ENCODE data around the gene CTSZ.
"Not testable (repeated sequence)": the region's sequence is repeated elsewhere in the genome, so short reads cannot be mapped to it uniquely, and the experiment has no call there.

The CTSZ gene

DNA sequence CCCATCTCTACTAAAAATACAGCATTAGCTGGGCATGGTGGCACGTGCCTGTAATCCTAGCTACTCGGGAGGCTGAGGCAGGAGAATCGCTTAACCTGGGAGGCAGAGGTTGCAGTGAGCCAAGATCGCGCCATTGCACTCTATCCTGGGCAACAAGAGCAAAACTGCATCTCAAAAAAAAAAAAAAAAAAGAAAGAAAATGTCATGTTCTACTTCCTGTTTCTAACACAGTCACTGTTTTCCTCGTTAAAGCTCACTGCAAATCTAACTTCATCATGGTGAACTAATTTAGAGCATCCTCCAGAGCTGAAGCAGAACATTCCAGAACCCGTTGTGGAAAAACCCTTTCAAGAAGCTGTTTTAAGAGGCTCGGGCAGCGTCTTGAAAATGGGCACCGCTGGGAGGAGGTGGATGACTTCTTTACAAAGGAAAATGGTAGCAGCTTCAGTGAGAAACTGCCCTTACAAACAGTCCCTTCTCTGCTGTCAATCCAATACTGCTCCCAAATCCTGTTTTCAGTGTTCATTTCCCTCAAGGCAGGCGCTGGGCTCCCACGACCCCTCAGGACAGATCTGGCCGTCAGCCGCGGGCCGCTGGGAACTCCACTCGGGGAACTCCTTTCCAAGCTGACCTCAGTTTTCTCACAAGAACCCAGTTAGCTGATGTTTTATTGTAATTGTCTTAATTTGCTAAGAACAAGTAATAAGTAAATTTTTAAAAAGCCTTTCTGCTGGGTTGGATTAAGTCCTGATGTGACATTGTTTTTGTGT lies 12.5 kb downstream of the CTSZ start:
- DNase-seq, result no peak

DNA sequence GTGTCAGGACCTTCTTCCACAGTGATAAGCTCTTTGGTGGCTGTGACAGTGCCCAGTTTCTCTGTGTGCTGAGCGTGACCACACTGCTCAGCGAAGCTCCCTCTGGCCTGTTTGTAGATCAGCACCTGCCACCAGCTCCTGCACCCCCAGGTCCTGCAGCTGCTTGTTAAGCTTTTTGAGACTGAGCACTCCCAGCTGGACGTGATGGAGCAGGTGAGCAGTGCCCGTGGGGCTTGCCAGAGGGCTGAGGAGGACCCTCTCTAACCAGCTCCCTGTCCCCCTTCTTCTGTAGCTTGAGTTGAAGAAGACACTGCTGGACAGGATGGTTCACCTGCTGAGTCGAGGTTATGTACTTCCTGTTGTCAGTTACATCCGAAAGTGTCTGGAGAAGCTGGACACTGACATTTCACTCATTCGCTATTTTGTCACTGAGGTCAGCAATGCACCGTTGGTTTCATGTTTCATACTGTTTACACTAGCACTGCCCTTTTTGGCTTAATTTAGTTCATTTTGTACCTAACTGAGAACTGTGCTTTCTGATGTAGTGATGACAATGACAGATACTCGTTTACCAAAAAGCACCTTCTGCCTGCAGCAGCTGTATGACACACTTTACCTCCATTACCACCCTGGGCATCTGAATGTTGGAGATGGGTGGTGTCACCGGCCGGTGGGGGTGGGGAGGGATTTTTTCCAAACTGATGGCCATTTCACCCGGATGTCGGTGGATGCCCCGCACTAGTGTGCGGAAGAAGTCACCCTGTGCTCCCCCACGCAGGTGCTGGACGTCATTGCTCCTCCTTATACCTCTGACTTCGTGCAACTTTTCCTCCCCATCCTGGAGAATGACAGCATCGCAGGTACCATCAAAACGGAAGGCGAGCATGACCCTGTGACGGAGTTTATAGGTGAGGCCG lies 13.5 kb downstream of the CTSZ start:
- DNase-seq, result no peak

DNA sequence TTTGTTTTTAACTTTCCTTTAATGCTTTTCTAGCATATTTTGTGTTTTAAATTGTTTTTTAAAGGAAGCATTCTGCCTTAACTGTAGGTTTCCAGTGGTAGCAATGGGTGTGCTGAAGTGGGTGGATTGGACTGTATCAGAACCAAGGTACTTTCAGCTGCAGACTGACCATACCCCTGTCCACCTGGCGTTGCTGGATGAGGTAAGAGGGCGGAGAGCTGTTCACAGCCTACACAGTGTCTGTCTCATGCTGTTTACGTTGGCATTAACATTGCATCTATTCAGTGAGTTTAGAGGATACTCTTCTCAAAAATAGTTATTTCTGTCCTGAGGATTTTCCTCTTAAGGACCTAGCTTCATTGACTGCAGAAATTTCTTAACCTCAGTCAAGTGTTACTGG lies 14.1 kb downstream of the CTSZ start:
- DNase-seq, result no peak

DNA sequence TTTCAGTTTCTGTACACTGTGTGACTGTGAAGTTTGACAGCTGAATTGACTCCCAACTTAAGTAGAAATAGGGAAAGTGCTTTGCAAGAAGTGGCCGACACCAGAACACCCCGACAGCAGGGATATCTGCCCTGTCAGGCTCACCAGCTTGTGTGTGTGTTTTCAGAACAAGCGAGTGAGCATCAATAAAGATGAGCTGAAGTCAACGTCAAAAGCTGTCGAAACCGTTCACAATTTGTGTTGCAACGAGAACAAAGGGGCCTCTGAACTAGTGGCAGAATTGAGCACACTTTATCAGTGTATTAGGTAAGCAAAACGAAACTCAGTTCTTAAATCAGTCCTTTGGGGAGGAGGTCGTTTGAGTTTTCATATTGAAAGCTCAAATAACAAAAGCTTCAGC lies 15.3 kb downstream of the CTSZ start:
- no peak for DNase-seq

DNA sequence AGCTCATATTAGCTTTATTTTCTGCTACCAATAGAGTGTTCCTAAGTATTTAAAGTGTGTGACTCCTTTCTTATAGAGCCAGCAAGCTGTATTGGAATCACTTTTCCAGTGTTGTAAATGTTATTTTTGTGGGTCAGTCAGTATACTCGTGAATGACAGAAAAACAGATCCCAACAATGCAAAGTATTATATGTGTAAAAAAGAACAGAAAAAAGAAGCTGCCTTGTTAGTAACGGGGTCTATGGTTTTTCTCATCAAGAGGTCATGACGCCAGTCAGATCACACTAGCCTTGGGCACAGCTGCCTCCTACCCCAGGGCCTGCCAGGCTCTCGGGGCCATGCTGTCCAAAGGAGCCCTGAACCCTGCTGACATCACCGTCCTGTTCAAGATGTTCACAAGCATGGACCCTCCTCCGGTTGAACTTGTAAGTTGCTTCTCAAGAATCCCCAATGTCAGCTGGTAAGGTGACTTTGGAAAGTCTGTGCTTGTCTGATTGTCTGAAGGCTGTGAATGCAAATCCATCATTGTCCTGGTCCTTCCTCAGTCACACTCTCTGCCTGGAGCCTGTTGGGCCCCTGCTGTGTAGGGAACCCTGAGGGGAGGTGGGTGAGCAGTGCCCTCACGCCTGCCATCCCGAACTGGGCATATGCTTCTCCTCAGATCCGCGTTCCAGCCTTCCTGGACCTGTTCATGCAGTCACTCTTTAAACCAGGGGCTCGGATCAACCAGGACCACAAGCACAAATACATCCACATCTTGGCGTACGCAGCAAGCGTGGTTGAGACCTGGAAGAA lies 16.2 kb downstream of the CTSZ start:
- no peak for DNase-seq

DNA sequence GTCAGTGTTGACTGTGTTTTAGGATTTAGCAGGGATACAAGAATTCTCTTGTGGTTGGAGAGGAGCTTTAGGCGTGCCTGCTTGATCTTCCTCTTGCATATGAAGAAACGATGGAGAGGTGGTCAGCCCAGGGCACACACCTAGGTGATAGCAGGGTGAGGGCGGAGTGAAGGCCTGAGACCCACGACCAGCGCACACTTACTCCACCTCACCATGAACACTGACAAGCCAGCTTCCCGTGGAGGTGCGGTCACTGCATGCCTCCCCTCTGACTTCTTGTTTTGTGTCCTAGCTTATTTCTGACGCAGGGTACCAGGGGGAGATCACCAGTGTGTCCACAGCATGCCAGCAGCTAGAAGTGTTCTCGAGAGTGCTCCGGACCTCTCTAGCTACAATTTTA lies 17.9 kb downstream of the CTSZ start:
- no peak for DNase-seq

DNA sequence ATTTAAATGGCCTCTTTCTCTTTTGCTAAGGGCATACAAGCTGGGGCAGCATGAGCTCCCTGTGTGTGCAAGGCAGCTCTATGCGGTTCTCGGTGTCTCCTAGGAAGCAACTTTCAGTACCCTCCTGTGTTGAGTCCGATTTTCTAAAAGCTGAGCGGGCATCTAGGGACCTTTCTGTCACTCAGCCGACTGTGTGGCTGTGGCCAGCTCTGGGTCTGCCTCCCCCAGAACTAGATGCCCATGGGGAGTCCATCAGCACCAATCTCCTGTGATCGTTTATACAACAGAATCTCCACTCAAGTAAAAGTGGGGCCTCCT lies 18.5 kb downstream of the CTSZ start:
- no peak for DNase-seq

DNA sequence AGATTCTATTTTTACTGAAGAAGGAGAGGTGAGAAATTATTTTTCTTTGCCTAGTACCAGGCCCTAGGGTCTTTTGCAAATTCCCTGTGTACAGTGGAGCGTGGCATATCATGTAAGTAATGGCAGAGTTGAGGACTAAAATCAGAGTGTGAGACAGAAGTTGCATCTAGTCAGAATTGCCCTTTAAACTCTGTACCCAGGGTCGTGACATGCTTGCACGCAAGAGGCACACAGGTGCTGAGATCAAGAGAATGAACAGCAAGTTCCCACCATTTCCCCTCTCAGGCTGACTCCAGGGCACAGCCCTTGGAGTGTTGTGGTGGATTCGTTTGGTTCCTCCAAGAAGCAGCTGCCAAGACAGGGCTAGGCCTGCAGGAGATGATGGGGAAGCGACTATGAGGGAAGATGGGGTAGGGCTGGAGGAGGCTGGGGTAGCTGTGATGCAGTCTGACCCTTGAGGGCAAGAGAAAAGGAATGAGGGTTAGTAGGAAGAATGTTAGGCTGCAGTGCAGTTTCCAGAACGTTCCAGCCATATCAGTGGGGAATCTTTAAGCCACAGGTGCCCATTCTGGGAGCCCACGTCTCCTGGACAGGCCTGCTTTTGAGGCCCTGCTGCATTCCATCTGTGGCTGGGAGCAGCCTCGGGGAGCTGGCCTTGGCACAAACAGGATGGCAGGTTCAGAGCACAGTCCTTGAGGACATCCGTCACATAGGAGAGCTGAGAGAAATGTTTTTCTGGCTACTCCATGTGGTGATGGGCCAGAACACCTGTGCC lies 19.1 kb downstream of the CTSZ start:
- DNase-seq, result no peak

DNA sequence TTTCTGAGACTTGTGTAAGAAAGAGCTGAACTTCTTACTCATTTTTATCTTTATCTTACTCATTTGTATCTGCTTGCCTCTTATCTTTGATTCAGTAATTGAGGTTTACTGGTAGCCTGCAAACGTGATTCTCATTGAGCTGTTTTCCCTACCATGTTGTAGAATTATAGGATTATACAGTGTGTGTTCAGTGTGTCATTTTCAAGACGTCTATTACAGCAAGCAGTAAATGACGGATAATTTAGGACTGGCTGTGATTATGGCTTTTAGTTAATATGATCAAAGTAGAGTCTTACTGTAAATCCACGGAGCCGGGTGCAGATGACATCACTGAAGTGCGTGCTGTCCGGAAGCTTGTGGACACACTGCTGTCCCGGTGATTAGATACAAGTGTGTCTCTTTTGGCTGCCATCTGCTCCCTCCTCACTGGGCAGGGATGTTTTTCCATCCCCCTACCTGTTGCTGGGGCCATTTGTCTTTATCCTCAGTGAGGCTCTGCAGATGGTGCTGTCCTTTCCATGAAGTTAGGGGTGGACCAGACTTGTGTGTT lies 20.0 kb downstream of the CTSZ start:
- no peak for DNase-seq

DNA sequence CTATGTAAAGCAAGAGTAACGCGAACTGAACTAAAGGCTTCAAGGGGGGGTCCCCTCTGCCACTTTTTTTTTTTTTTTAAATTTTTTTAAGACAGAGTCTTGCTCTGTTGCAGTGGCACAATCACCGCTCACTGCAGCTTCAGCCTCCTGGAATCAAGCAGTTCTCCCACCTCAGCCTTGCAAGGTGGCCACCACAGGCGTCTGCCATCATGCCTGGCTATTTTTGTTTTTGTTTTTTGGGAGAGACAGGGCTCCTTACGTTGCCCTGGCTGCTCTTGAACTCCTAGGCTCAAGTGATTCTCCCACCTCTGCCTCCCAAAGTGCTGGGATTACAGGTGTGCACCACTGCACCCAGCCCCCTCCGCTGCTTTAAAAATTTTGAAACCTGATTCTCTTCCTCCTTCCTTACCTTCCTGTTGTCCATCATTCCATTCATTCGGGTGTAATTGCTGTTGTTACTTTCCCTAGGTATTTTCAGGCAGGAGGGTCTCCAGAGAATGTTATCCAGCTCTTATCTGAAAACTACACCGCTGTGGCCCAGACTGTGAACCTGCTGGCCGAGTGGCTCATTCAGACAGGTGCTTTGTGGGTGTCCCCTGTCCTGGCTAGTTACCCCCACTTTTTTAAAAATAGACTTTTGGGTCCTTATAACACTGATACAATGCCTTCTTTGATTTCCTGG lies 20.6 kb downstream of the CTSZ start:
- DNase-seq, result no peak

DNA sequence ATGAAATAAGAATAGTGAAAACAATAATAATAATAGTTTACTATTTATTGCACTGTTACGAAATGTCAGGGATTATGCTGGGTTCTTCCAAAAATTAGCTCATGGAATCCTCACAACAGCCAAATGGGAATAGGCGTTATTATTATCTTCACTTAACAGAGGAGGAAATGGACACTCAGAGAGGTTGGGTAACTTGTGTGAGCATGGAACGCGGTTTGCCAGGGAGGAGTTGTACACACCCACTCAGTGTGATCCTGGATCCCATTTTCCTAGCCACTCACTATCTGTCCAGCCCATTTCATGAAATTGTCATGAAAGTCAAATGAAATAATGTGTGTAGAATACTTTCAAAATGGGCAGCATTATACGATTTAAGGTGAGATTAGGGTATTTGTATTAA lies 21.4 kb downstream of the CTSZ start:
- no peak for DNase-seq

DNA sequence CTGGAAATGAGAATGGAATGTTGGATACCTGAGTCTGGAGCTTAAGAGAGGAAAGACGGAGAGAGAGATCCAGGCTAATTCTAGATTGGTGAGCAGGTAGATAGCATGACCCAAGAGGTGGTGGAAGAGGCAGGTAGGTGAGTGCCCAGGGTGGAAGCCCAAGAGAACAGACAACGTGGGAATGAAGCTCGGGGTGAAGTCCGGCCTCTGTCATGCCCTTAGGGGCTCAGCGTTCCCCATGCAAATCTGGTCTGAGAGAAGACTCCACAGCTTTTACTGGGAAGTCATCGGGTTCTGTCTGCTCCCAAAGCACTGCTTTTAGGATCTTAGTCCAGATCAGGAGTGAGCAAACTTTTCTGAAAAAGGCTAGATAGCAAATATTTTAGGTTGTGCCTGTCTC lies 22.4 kb downstream of the CTSZ start:
- no peak for DNase-seq

DNA sequence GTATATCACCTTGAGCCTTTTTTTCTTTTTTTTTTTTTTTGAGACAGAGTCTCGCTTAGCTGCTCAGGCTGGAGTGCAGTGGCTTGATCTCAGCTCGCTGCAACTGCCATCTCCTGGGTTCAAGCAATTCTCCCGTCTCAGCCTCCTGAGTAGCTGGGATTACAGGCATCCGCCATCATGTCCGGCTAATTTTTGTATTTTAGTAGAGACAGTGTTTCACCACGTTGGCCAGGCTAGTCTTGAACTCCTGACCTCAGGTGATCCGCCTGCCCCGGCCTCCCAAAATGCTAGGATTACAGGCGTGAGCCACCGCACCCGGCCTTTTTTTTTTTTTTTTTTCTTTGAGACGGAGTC lies 24.0 kb downstream of the CTSZ start:
- not testable (repeated sequence) for DNase-seq

DNA sequence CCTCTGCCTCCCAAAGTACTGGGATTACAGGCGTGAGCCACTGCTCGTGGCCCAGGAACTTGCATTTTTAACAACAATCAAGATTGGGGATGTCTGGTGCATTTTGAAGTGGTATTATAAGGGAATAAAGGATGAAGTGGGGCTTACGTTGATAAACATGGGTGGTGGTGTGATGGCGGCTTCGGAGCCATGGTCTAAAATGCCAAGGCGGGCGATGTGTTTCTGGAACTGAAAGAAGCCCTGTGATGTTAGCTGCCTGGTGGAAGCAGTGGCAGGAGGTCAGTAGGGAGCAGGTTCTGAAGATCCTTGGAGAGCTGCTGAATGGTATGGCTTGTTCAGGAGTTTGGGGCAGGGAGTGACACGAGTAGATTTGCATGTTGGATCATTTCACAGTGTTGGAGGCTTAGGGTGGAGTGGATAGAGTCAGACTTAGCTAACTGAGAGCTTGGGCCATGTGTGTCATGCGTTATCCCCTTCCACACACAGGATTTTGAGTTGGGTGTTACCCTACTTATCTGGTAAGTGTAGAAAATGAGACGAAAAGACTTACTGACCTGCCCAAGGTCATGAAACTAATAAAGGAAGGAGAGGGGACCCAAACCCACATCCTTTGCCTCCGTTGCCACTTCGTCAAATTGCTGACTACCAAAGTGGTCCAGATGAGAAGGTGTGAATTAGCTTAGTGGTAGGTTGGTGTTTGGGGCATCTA lies 24.5 kb downstream of the CTSZ start:
- no peak for DNase-seq

DNA sequence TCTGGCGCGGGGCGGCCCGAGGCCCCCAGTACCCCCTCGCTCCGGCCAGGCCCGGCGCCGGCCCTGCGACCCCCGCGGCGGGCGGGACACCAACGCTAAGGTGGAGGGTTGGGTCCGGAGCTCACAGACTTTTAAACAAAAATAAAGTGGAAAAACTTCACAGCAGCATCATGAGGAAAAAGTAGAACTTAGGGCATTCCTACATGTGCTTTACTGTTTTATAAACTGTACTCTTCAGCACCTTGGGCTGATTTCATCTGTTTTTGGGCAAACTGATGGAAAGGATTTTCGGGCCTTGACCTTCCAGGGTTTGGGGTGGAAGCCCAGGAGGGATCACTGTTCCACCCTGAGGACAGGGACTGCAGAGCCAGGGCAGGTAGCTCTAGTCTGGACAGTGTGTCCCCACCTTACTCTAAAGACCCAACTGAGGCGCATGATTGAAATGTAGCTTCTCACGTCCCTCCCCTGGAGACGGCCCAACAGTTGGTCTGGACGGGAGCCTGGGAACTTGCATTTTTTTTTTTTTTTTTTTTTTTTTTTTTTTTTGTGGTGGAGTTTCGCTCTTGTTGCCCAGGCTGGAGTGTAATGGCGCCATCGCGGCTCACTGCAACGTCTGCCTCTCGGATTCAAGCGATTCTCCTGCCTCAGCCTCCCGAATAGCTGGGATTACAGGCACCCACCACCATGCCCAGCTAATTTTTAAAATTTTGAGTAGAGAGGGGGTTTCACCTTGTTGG lies 25.3 kb downstream of the CTSZ start:
- DNase-seq, result no peak

DNA sequence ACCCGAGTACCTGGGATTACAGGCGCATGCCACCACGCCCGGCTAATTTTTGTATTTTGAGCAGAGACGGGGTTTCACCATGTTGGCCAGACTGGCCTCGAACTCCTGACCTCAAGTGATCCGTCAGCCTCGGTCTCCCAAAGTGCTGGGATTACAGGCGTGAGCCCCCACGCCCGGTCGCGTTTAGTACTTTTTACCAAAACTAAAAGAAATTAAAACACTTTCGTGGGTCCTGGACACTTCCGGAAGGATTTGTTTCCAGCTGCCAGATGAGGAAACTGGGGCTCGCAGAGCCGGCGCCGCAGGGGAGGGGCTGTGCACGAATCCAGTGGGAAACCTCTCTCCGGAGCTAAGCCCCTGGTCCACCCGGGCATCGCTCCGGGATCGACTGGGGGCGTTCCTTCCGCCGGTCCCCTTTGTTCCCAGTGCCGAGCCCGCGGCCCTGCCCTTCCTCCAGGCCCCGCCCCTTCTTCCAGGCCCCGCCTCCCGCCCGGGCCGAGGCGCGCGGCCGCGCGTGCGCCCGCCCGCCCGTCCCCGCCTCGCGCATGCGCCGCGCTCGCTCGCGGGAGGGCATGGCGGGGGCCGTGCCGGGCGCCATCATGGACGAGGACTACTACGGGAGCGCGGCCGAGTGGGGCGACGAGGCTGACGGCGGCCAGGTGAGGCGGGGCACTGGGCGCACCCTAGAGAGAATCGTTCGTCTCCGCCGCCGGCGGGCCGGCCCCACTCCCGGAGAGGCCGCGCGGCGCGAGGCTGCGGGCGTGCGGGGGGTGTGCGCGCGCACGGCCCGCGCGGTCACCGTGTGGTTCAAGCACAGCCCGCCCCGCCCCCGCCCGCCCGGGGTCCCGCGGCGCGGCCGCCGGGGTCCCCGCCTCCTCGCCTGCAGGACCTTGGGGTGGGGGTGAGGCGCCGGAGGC lies 26.1 kb downstream of the CTSZ start, which contains the start of gene NELFCD:
NELFCD (plus strand) TSS at position 546 of the 917 bp plus-strand sequence; CDS start at position 600, 54 bp downstream.
- peak; percentile 79 for DNase-seq

DNA sequence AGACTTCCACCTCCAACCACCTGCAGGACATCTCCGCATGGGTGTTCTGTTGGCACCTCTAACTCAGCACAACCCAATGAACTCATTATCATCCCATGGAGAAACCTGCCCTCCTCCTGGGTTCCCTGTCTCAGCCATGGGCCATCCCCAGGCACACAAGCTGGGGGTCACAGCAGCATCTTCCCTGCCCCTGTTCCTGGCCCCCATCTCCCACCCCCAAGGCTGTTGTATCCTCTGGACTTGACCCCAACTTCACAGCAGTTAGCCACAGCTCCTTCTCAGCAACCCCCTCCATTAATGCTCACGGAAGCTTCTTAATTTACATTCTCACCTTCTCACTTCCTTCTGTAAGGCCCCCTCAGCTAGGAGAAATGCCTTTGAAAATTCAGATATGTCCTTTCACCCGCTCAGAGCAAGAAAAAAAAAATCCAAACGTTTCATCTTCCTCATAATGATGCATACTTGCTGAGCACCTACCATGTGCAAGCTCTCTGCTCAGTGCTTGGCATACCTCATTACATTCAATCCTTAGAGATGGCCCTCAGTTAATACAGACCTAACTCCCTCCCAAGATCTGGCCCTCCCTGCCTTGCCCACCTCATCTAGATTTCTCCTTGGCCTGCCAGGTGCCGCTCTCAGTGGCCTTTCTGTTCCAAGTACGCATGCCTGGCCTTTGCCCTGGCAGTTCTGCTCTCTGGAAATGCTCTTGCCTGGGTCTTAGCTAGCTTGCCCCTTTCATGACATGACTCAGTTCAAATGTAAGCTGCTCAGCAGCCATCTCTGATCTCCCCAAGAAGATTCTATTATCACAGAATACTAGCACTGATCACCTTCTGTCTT lies 28.5 kb downstream of the CTSZ start:
- no peak for DNase-seq

DNA sequence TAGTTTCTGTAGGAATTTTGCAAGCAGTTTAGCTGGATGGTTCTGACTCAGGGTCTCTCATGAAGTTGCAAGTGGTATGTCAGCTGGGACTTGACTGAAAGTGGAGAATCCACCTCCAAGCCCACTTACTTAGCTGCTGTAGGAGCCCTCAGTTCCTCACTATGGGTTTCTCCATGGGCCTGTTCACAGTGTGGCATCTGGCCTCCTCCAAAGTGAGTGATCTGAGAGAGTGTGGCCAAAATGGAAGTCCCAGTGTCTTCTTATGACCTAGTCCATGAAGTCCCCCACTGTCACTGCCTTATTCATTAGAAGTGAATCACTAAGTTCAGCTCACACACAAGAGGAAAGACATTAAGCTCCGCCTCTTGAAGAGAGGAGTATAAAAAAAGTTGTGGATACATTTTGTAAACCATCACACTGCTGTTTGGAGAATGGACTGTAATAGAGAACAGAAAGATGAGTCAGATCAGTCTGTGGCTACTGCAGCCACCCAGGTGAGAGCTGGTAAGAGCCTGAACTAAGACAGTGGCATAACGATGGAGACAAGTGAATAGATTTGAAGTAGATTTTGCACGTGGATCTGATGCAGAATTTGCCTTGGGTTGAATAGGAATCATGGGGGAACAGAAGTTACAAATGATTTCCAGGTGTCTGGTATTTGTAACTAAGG lies 30.9 kb downstream of the CTSZ start:
- DNase-seq, result no peak
